ENCODE measurements around the gene GEN1. TPM values are rescaled to one million over a fixed set of nuclear protein-coding genes. Genes with fewer than 3 reads are reported as not detected.

Gene GEN1
- total and polyA plus RNA-seq, 2 donors (not counting 1 experiment from before 2014, with no cell fraction given), result 16.7 to 105 TPM

DNA sequence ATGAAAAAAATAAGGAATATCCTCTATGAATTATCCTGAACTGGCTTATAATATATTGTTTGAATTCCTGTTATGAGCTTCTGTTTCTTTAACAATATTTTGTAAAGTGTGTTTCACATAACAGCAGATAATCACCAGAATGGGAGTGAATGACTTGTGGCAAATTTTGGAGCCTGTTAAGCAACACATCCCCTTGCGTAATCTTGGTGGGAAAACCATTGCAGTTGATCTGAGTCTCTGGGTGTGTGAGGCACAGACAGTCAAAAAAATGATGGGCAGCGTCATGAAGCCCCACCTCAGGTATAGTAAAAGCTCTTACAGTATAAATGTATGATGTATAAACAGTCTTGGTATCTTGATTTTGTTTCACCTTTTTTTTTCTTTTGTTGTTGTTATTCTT, 5.9 kb downstream of the GEN1 start:
- Histone ChIP-seq H3K4me3 (ENCODE audit: control extremely low read depth in 1 of 5, extremely low read depth in 1 of 5, insufficient read depth in 1 of 5, low read depth in 2 of 5, low read length in 4 of 5) (no peak overlapping the region), H3K79me2 (ENCODE audit: control insufficient read depth, insufficient read depth, low read length) (peaks cover 77% of the 10 kb centered on the region), H3K36me3 (replicated peaks in 1 of 2; ENCODE audit: control extremely low read depth in 1 of 2, control insufficient read depth in 1 of 2, extremely low read depth in 1 of 2, insufficient read depth in 2 of 2, low read length in 1 of 2) (peaks cover 6 to 7% of the 10 kb centered on the region in 2 experiments), H3K27ac (ENCODE audit: low read length in 2 of 2) (no peak overlapping the region), H3K4me1 (ENCODE audit: control insufficient read depth in 2 of 2, insufficient read depth in 2 of 2, low read length in 2 of 2) (peaks cover 3 to 4% of the 10 kb centered on the region in 2 donors), H3K9me3 (ENCODE audit: control extremely low read depth in 1 of 3, control insufficient read depth in 2 of 3, insufficient read depth in 1 of 3, low read length in 2 of 3) (no peaks in the 10 kb centered on the region), H3K27me3 (replicated peaks in 1 of 4; ENCODE audit: control extremely low read depth in 1 of 4, control insufficient read depth in 3 of 4, insufficient read depth in 4 of 4, low read length in 3 of 4) (no peaks in the 10 kb centered on the region), H3K4me2 (replicated peaks; ENCODE audit: low read depth, low read length, poor library complexity, severe bottlenecking) (no peak overlapping the region), H3K9ac (ENCODE audit: low read length) (no peak overlapping the region), H2AFZ (ENCODE audit: insufficient read depth, low read depth, low read length, poor library complexity, severe bottlenecking) (no peak overlapping the region), H4K20me1 (ENCODE audit: control insufficient read depth, insufficient read depth, low read length, poor library complexity, severe bottlenecking) (no peaks in the 10 kb centered on the region)
- Mint-ChIP-seq H3K27me3 (no peaks in the 10 kb centered on the region), H3K4me1 (peaks cover 28% of the 10 kb centered on the region), H3K4me3 (no peak overlapping the region), H3K27ac (no peak overlapping the region), H3K9me3 (ENCODE audit: insufficient read depth) (no peaks in the 10 kb centered on the region)
- intact Hi-C loops (cut with micrococcal nuclease), result no loop called here
- WGBS (ENCODE audit: insufficient coverage), result 100% methylated on average over 1 of the region's 2 CpGs
- ATAC-seq (ENCODE audit: low read depth) (no peak), DNase-seq (no peak)
- TF ChIP-seq, protein P1, sequence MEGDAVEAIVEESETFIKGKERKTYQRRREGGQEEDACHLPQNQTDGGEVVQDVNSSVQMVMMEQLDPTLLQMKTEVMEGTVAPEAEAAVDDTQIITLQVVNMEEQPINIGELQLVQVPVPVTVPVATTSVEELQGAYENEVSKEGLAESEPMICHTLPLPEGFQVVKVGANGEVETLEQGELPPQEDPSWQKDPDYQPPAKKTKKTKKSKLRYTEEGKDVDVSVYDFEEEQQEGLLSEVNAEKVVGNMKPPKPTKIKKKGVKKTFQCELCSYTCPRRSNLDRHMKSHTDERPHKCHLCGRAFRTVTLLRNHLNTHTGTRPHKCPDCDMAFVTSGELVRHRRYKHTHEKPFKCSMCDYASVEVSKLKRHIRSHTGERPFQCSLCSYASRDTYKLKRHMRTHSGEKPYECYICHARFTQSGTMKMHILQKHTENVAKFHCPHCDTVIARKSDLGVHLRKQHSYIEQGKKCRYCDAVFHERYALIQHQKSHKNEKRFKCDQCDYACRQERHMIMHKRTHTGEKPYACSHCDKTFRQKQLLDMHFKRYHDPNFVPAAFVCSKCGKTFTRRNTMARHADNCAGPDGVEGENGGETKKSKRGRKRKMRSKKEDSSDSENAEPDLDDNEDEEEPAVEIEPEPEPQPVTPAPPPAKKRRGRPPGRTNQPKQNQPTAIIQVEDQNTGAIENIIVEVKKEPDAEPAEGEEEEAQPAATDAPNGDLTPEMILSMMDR (IDR thresholded peaks at IDR 0.05), result no peak
- TF ChIP-seq EZH2 (IDR thresholded peaks at IDR 0.05; ENCODE audit: borderline replicate concordance, insufficient read depth, low read depth, low read length, poor library complexity, severe bottlenecking), result no peak
- ChIA-PET POLR2A (no interaction called here), CTCF (interaction anchor here (1.5 kb wide), 1 partner anchor 40 kb away, joined by 6 read pairs; no protein-coding TSS in a partner anchor)

DNA sequence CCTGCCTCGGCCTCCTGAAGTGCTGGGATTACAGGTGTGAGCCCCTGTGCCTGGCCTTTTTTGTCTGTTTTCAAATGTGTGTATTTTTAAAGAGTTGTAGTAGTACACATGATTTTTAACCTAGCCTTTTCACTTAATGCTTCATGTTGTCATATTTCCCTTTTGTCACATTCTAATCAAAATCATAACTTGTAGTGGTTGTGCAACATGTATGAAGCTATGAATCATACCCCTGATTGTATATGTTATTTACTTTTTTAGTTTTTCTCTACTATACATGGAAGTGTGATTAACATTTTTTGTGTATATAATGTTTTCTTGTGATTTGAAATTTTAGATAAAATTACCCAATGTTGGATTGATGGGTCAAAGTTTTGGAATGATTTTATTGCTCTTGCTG, 8.5 kb downstream of the GEN1 start:
- Mint-ChIP-seq H3K4me3 (no peak overlapping the region), H3K27me3 (no peaks in the 10 kb centered on the region), H3K4me1 (peaks cover 14% of the 10 kb centered on the region), H3K27ac (no peak overlapping the region), H3K9me3 (ENCODE audit: insufficient read depth) (no peaks in the 10 kb centered on the region)
- Histone ChIP-seq H3K4me3 (ENCODE audit: control extremely low read depth in 1 of 5, extremely low read depth in 1 of 5, insufficient read depth in 1 of 5, low read depth in 2 of 5, low read length in 4 of 5) (no peak overlapping the region), H3K9ac (ENCODE audit: low read length) (no peak overlapping the region), H3K79me2 (ENCODE audit: control insufficient read depth, insufficient read depth, low read length) (peaks cover 59% of the 10 kb centered on the region), H3K4me1 (ENCODE audit: control insufficient read depth in 2 of 2, insufficient read depth in 2 of 2, low read length in 2 of 2) (no peaks in the 10 kb centered on the region), H3K27ac (ENCODE audit: low read length in 2 of 2) (no peak overlapping the region), H3K36me3 (replicated peaks in 1 of 2; ENCODE audit: control extremely low read depth in 1 of 2, control insufficient read depth in 1 of 2, extremely low read depth in 1 of 2, insufficient read depth in 2 of 2, low read length in 1 of 2) (peaks cover 7 to 9% of the 10 kb centered on the region in 2 experiments), H3K9me3 (ENCODE audit: control extremely low read depth in 1 of 3, control insufficient read depth in 2 of 3, insufficient read depth in 1 of 3, low read length in 2 of 3) (no peaks in the 10 kb centered on the region), H3K4me2 (replicated peaks; ENCODE audit: low read depth, low read length, poor library complexity, severe bottlenecking) (no peak overlapping the region), H2AFZ (ENCODE audit: insufficient read depth, low read depth, low read length, poor library complexity, severe bottlenecking) (no peak overlapping the region), H3K27me3 (replicated peaks in 1 of 4; ENCODE audit: control extremely low read depth in 1 of 4, control insufficient read depth in 3 of 4, insufficient read depth in 4 of 4, low read length in 3 of 4) (no peaks in the 10 kb centered on the region), H4K20me1 (ENCODE audit: control insufficient read depth, insufficient read depth, low read length, poor library complexity, severe bottlenecking) (no peaks in the 10 kb centered on the region)
- no peak for TF ChIP-seq EZH2 (IDR thresholded peaks at IDR 0.05; ENCODE audit: borderline replicate concordance, insufficient read depth, low read depth, low read length, poor library complexity, severe bottlenecking)
- TF ChIP-seq, protein P1 (IDR thresholded peaks at IDR 0.05), result no peak
- intact Hi-C loops (cut with micrococcal nuclease), result no loop called here
- 100% methylated on average over 1 of the region's 1 CpG for WGBS (ENCODE audit: insufficient coverage)
- ChIA-PET POLR2A (no interaction called here), CTCF (interaction anchor here (0.9 kb wide), 1 partner anchor 63 kb away, joined by 4 read pairs; no protein-coding TSS in a partner anchor)
- ATAC-seq (ENCODE audit: low read depth) (no peak), DNase-seq (no peak)

Data from B cell (primary cell).